T-helper 1 cell treated with Interleukin-12 subunit alpha and Interleukin-12 subunit beta and Interleukin-4 antibody, amounts not matched to agents 30 ng/mL and 1 ng/mL, for 36 hours (primary cell): ENCODE results near the gene COMT. TPM values are rescaled to one million over a fixed set of nuclear protein-coding genes. Genes with fewer than 3 reads are reported as not detected.

Experiments
- intact Hi-C: fragments of 100-400 bp; cut with micrococcal nuclease; formaldehyde crosslinking; loops from one replicate; pipeline ENCODE4 v1.15.1; 2024
- total RNA-seq: library from RNA; stranded (reverse); gene quantifications from 2 replicates; pipeline ENCODE4 v1.2.3, GENCODE V29; 2022

COMT gene
- total RNA-seq, 1 donor from 2014 or later: 87.3 TPM

- intact Hi-C loops: no loop called here
These were observed 50.9 kb downstream of the COMT start for GRCh38 chr22:19992481-19992911.

GRCh38 chr22:19992921-19993355, 51.4 kb downstream of the COMT start:
- intact Hi-C loops: no loop called here

- intact Hi-C loops: no loop called here
These were observed 52.4 kb downstream of the COMT start for GRCh38 chr22:19993926-19994325.

- intact Hi-C loops: no loop called here
These were observed 53.5 kb downstream of the COMT start for GRCh38 chr22:19994851-19995610.

- intact Hi-C loops: no loop called here
These were observed 54.2 kb downstream of the COMT start for GRCh38 chr22:19995611-19996339.

GRCh38 chr22:19996694-19997384, 55.3 kb downstream of the COMT start:
- intact Hi-C loops: no loop called here

DNA sequence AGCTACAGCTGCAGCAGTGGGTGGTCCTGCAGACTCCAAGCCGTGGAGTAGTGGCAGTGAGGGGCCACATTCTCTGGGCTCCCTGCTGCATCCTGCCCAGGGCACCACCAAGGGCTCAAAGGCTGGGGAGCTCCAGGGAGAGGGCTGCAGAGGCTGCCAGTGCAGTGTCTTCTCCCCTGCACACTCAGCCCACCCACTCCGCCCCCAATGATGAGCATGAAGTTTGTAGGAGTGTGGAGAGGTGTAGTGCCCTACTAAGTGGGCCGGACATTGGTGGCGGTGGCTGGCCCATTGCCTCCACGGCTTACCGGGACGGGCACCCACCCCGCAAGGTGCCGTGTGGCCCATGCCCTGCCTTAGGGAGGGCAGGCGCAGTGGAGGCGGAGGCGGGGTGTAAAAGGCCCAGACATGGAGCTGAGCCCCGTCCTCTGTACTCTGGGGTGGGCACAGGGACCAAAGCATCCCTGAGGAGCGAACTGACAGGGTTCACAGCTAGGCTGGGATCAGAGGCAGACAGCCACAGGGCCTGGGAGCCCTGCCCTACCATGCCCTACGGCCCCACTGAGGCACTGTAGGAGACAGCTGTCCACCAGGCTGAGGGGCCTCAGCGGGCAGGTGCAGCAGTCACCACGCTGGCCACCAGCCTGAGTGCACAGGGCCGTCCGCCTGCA, 56.1 kb downstream of the COMT start:
- intact Hi-C loops: no loop called here

DNA sequence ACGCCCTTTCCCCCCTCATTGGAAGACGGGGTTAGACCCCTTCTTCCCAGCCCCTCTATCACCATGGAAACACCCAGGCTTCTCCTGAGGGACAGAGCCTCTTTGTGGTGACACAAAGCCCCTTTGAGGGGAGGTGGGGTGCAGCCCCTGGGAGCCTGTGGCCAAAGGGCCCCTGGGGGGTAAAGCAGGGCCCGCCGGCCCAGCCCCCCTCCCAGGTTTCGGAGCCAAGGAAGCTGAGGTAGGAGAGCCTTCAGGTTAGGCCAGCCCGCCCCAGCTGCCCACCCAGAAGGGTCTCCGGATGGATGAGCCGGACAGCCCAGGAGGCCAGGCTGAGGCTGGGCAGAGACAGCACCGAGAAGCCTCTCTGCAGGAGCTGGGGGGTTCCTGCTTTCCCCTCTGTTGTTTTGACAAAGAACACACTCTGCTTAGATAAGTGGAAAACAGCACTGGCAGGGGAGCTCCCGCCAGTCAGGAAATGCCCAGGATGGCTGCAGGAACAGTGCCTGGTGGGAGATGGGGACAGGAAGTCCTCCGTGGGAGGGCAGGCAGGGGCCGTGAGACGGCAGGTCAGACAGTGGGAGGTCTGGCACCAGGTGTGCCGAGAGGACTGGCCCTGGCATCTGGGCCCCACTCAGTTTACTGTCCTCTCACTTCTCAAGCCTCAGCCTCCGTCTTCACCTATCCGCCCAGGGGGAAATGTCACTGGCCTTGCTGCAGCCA, 56.8 kb downstream of the COMT start:
- intact Hi-C loops: no loop called here

DNA sequence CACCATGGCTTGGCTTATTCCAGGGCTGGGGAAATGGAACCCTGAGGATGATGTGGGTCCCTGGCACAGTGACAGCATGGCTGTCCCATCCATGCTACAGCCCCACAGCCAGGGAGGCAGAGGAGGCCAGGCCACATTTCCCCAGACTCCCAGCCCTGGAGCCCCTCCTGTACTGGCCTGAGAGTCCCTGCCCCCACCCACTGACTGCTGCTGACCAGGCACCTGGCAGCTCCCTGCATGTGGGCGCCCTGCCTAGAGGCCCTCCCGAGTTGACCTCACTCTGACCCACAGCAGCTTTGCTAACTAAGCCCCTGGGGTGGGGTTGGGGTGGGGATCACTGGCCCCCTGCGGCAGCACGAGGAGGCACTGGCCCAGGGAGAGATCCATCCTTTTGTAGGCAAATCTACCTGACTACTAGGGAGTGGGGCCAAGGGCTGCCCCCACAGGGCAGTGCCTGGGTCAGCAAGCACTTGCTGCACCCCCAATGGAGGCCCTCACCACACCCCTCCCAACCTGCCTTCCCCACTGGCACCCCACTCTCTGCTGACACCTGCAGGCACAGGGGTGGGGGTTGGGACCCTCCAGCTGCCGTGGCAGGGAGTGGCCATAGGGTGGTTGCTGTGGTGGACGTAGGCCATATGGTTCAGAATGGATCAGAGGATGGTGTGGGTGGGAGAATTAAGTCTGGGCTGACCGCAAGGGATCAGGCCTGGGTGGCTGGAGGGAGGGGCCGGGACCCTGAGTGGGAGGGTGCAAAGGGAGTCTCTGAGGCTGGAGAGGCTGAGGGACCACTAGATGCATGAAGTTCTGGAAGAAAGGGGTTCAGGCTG, 57.6 kb downstream of the COMT start:
- intact Hi-C loops: no loop called here

GRCh38 chr22:20000246-20001081, 58.9 kb downstream of the COMT start:
- intact Hi-C loops: no loop called here

DNA sequence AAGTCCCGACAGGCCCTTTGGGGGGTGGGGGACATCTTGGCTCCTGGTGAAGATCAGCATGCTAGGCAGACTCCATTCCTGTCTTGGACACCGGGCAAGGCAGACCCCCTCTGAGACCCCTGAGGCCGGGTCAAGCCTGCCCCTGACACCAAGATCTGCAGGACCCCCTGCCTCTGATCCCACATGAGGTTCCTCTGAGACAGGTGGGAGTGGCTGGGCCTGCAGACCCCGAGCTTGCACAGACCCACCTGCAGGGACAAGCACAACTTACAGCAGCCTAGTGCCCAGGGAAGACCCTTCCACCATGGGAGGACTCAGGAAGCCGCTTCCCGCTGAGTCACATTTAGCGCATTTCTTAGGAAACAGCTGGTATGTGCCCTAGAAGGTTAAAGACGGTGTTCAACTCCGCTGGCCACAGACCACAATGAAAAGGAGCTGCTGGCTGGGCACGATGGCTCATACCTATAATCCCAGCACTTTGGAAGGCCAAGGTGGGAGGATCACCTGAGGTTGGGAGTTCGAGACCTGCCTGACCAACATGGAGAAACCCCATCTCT, 59.6 kb downstream of the COMT start:
- intact Hi-C loops: no loop called here

DNA sequence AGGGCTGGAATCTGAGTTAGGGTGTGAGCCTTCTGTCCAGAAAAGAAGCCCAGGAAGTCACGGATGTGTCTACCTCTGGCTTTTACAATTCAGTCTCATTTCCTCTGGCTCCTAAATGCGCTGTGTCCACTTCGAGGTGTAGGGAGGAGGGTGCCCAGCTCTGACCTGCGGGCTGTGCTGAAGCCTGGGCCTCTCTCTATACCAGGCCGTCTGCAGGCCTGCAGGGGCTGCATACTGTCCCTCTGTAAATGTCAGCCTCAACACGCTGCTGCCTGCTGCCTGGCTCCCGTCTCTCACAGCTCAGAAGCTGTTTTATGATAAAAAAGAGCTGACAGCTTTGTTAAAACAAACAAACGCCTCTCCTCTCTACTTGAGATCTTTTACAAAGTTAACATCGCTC, 60.6 kb downstream of the COMT start:
- intact Hi-C loops: no loop called here

DNA sequence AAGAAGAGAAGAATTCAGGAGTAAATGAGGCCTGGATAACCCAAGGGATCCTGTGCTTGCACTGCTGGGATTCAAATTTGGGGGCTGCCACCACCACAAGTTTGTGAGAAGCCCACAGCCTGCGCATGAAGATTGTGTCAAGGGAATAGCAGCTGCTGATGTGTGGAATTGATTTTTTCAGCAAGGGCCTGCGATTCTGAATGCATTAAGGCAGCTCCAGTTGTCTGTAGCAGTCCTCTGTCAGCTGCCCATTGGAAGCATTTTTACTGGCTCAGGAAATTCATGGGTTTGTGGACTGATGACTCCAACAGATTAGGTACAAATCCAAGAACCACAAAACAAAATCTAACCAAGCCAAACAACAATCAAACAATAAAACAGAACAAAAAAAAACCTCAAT, 61.1 kb downstream of the COMT start:
- intact Hi-C loops: no loop called here

GRCh38 chr22:20003304-20003703, 61.7 kb downstream of the COMT start:
- intact Hi-C loops: no loop called here

DNA sequence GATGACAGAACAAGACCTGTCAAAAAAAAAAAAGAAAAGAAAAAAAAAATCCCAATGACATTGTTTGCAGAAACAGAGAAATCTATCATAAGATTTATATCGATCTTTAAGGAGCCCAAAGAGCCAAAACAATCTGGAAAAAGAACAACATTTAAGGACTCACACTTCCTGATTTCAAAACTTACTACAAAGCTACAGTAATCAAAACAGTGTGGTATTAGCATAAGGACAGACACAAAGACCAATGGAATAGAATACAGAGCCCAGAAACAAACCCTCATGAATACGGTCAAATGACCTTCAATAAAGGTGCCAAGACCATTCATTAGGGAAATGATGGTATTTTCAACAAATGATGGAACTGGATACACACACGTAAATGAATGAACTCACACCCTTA, 62.9 kb downstream of the COMT start:
- intact Hi-C loops: no loop called here

GRCh38 chr22:20008221-20008995, 66.8 kb downstream of the COMT start:
- intact Hi-C loops: no loop called here

DNA sequence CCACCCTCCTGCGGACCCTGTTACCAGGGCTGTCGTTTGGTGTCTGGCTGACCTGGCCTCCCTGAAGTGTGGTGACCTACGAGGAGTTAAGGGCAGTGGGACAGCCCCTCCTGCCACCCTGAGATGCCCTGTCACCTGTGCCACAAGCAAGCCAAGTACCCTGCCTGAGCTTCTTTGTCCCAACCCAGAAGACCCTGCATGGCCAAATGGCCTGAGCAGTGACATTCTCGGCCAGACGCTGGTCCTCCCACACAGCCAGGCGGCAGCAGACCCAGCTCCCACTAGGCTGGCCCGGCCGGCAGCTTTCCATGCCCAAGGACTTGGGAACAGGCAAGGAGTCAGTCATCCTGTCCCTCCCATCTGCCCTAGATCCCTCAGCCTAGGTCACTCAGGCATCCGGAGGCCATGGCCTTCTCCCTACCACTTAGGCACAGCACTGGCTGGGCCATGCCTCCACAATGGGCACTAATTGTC, 67.5 kb downstream of the COMT start:
- intact Hi-C loops: no loop called here
